Activated CD4-positive, alpha-beta memory T cell treated with anti-CD3 and anti-CD28 coated beads, Interleukin-2, amount 10 ng/mL, durations not matched to agents 7 days and 5 days (primary cell): ENCODE results near the gene PPARA. TPM values are rescaled to one million over a fixed set of nuclear protein-coding genes. Genes with fewer than 3 reads are reported as not detected.
"Not testable (repeated sequence)": the region's sequence is repeated elsewhere in the genome, so short reads cannot be mapped to it uniquely, and the experiment has no call there.

ENCODE experiments used
- CTCF ChIA-PET: fragments of 350-600 bp; sonication (Branson Sonifier 250); formaldehyde crosslinking; loops from one replicate; lab custom pipeline; 2021; ENCODE audit warnings: antibody characterized with exemption, inconsistent platforms; lab: Charles Lee
- POLR2A ChIA-PET: fragments of 350-600 bp; sonication (Branson Sonifier 250); formaldehyde crosslinking; loops from one replicate; lab custom pipeline; 2021; ENCODE audit warnings: antibody characterized with exemption; lab: Charles Lee
- DNase-seq: peaks from one replicate; pipeline ENCODE4 v3.0.0-alpha.2; 2020
- H3K27ac Mint-ChIP-seq: one replicate; pipeline ENCODE4 v1.8.0; 2021; ENCODE audit warnings: mild to moderate bottlenecking, mixed read lengths
- H3K27me3 Mint-ChIP-seq: one replicate; pipeline ENCODE4 v1.8.0; 2021; ENCODE audit warnings: mixed read lengths
- H3K36me3 Mint-ChIP-seq: one replicate; pipeline ENCODE4 v1.8.0; 2021; ENCODE audit warnings: low read depth, mixed read lengths
- H3K4me1 Mint-ChIP-seq: one replicate; pipeline ENCODE4 v1.8.0; 2021; ENCODE audit warnings: mixed read lengths
- H3K4me3 Mint-ChIP-seq: one replicate; pipeline ENCODE4 v1.8.0; 2021; ENCODE audit warnings: mild to moderate bottlenecking, mixed read lengths
- H3K9me3 Mint-ChIP-seq: one replicate; pipeline ENCODE4 v1.8.0; 2021; ENCODE audit warnings: mixed read lengths
- total RNA-seq, 2 experiments: library from RNA; stranded (reverse); gene quantifications; one replicate each; pipeline ENCODE4 v1.2.3, GENCODE V29; 2021

PPARA gene
- total RNA-seq, 2 experiments from 2014 or later = 12.9 to 13.4 TPM

GRCh38 chr22:46263216-46263590 lies 112.9 kb downstream of the PPARA start, which contains the start of gene PKDREJ:
TSS of gene PKDREJ (minus strand) at chr22:46263343. CDS start at chr22:46263322, 21 bp downstream.
- Mint-ChIP-seq H3K36me3 (peaks cover 49% of the 10 kb centered on the region), H3K9me3 (peaks cover 15% of the 10 kb centered on the region), H3K4me3 (no peak within 1 kb of the TSS), H3K27ac (no peak within 1 kb of the TSS), H3K27me3 (peaks cover 79% of the 10 kb centered on the region), H3K4me1 (peaks cover 13% of the 10 kb centered on the region)
- ChIA-PET POLR2A (no interaction called here), CTCF (no interaction called here)
- DNase-seq = no peak

GRCh38 chr22:46264520-46264919 lies 114.2 kb downstream of the PPARA start:
- CTCF ChIA-PET = interaction anchor here (0.6 kb wide), 1 partner anchor 51 kb away, joined by 3 read pairs; no protein-coding TSS in a partner anchor
- peaks cover 11% of the 10 kb centered on the region for H3K9me3 Mint-ChIP-seq
- DNase-seq, POLR2A ChIA-PET, H3K4me3 Mint-ChIP-seq, H3K27ac Mint-ChIP-seq: not testable (repeated sequence)
- peaks cover 52% of the 10 kb centered on the region for H3K36me3 Mint-ChIP-seq
- H3K4me1 Mint-ChIP-seq = peaks cover 21% of the 10 kb centered on the region
- peaks cover 66% of the 10 kb centered on the region for H3K27me3 Mint-ChIP-seq

- POLR2A ChIA-PET, DNase-seq, CTCF ChIA-PET, H3K4me3 Mint-ChIP-seq, H3K27ac Mint-ChIP-seq: not testable (repeated sequence)
- Mint-ChIP-seq H3K36me3 (peaks cover 56% of the 10 kb centered on the region), H3K9me3 (peaks cover 11% of the 10 kb centered on the region), H3K4me1 (peaks cover 28% of the 10 kb centered on the region), H3K27me3 (peaks cover 55% of the 10 kb centered on the region)
Measured at GRCh38 chr22:46265627-46266026, 115.3 kb downstream of the PPARA start.

GRCh38 chr22:46267431-46268279 lies 117.3 kb downstream of the PPARA start, which contains the start of gene TTC38:
TSS of gene TTC38 (plus strand) at chr22:46268008. CDS start at chr22:46268040, 32 bp downstream.
- H3K36me3 Mint-ChIP-seq = peaks cover 47% of the 10 kb centered on the region
- H3K4me3 Mint-ChIP-seq = peak within 1 kb of the TSS; percentile 86
- H3K27me3 Mint-ChIP-seq = peaks cover 36% of the 10 kb centered on the region
- peaks cover 11% of the 10 kb centered on the region for H3K9me3 Mint-ChIP-seq
- DNase-seq = peak; percentile 66
- H3K4me1 Mint-ChIP-seq = peaks cover 28% of the 10 kb centered on the region
- POLR2A ChIA-PET = interaction anchor here (0.7 to 3.4 kb wide), 4 partner anchors 12 to 28 kb away, joined by 4 to 14 read pairs (median 6); partner anchors contain the start of genes CDPF1 and GTSE1
- CTCF ChIA-PET = interaction anchor here (1.0 to 1.8 kb wide), 3 partner anchors 9 to 46 kb away, joined by 3 to 6 read pairs (median 5); partner anchors contain the start of gene GTSE1
- H3K27ac Mint-ChIP-seq = peak within 1 kb of the TSS; percentile 66

- Mint-ChIP-seq H3K4me1 (peaks cover 25% of the 10 kb centered on the region), H3K36me3 (peaks cover 45% of the 10 kb centered on the region), H3K27ac (no peak overlapping the region), H3K9me3 (peaks cover 5% of the 10 kb centered on the region), H3K4me3 (peak overlapping the region; percentile 53), H3K27me3 (peaks cover 22% of the 10 kb centered on the region)
- CTCF ChIA-PET = no interaction called here
- no peak for DNase-seq
- POLR2A ChIA-PET = interaction anchor here (1.2 to 3.4 kb wide), 2 partner anchors 11 to 27 kb away, joined by 4 to 14 read pairs; partner anchors contain the start of gene GTSE1
Measured at GRCh38 chr22:46269564-46269963, 119.2 kb downstream of the PPARA start.

- POLR2A ChIA-PET = no interaction called here
- CTCF ChIA-PET = no interaction called here
- Mint-ChIP-seq H3K4me1 (peaks cover 29% of the 10 kb centered on the region), H3K27me3 (peaks cover 4% of the 10 kb centered on the region), H3K27ac (no peak overlapping the region), H3K9me3 (no peaks in the 10 kb centered on the region), H3K36me3 (peaks cover 41% of the 10 kb centered on the region), H3K4me3 (no peak overlapping the region)
- DNase-seq = no peak
Measured at GRCh38 chr22:46272196-46272595, 121.9 kb downstream of the PPARA start.

GRCh38 chr22:46272762-46273431 lies 122.6 kb downstream of the PPARA start:
- POLR2A ChIA-PET = no interaction called here
- Mint-ChIP-seq H3K4me1 (peaks cover 24% of the 10 kb centered on the region), H3K27ac (no peak overlapping the region), H3K36me3 (peaks cover 36% of the 10 kb centered on the region), H3K9me3 (no peaks in the 10 kb centered on the region), H3K27me3 (no peaks in the 10 kb centered on the region), H3K4me3 (no peak overlapping the region)
- CTCF ChIA-PET = no interaction called here
- DNase-seq = no peak

GRCh38 chr22:46273432-46274148 lies 123.3 kb downstream of the PPARA start:
- no peak for DNase-seq
- H3K27ac Mint-ChIP-seq = no peak overlapping the region
- H3K36me3 Mint-ChIP-seq = peaks cover 39% of the 10 kb centered on the region
- no peak overlapping the region for H3K4me3 Mint-ChIP-seq
- no peaks in the 10 kb centered on the region for H3K9me3 Mint-ChIP-seq
- H3K4me1 Mint-ChIP-seq = peaks cover 19% of the 10 kb centered on the region
- ChIA-PET POLR2A (no interaction called here), CTCF (no interaction called here)
- H3K27me3 Mint-ChIP-seq = no peaks in the 10 kb centered on the region

GRCh38 chr22:46274381-46274780 lies 124.1 kb downstream of the PPARA start:
- Mint-ChIP-seq H3K9me3 (no peaks in the 10 kb centered on the region), H3K4me1 (peaks cover 14% of the 10 kb centered on the region), H3K4me3 (no peak overlapping the region), H3K27me3 (no peaks in the 10 kb centered on the region), H3K27ac (no peak overlapping the region), H3K36me3 (peaks cover 43% of the 10 kb centered on the region)
- CTCF ChIA-PET = no interaction called here
- no peak for DNase-seq
- POLR2A ChIA-PET = no interaction called here

- no peak for DNase-seq
- CTCF ChIA-PET = no interaction called here
- no peak overlapping the region for H3K27ac Mint-ChIP-seq
- no peaks in the 10 kb centered on the region for H3K9me3 Mint-ChIP-seq
- H3K4me1 Mint-ChIP-seq = peaks cover 11% of the 10 kb centered on the region
- no peak overlapping the region for H3K4me3 Mint-ChIP-seq
- POLR2A ChIA-PET = interaction anchor here (0.7 to 2.0 kb wide), 2 partner anchors 20 to 25 kb away, joined by 3 to 6 read pairs; partner anchors contain the start of gene GTSE1
- no peaks in the 10 kb centered on the region for H3K27me3 Mint-ChIP-seq
- peaks cover 40% of the 10 kb centered on the region for H3K36me3 Mint-ChIP-seq
Measured at GRCh38 chr22:46275455-46276122, 125.3 kb downstream of the PPARA start.

- H3K27me3 Mint-ChIP-seq = no peaks in the 10 kb centered on the region
- no peak overlapping the region for H3K27ac Mint-ChIP-seq
- H3K9me3 Mint-ChIP-seq = no peaks in the 10 kb centered on the region
- H3K36me3 Mint-ChIP-seq = peaks cover 43% of the 10 kb centered on the region
- H3K4me1 Mint-ChIP-seq = peaks cover 19% of the 10 kb centered on the region
- DNase-seq = no peak
- H3K4me3 Mint-ChIP-seq = no peak overlapping the region
- ChIA-PET CTCF (interaction anchor here (0.8 to 1.5 kb wide), 3 partner anchors 9 to 26 kb away, joined by 3 to 5 read pairs (median 5); partner anchors contain the start of genes CDPF1, GTSE1 and TTC38), POLR2A (interaction anchor here (1.3 to 2.0 kb wide), 2 partner anchors 11 to 19 kb away, joined by 3 to 6 read pairs; partner anchors contain the start of gene GTSE1)
Measured at GRCh38 chr22:46276563-46276962, 126.2 kb downstream of the PPARA start.
